Endothelial cell (in vitro differentiated cells): Measurements from ENCODE around the gene ARRB1. TPM values are rescaled to one million over a fixed set of nuclear protein-coding genes. Genes with fewer than 3 reads are reported as not detected.

ENCODE experiments used
- DNase-seq: peaks from one replicate; pipeline ENCODE4 v3.0.0; 2021; ENCODE audit warnings: low spot score
- H3K27ac Mint-ChIP-seq: one replicate; pipeline ENCODE4 v1.8.0; 2021; ENCODE audit warnings: mixed read lengths, inconsistent platforms; ENCODE audit not compliant: unreplicated experiment
- H3K27me3 Mint-ChIP-seq: one replicate; pipeline ENCODE4 v1.8.0; 2021; ENCODE audit warnings: mild to moderate bottlenecking, moderate library complexity, mixed read lengths, inconsistent platforms; ENCODE audit not compliant: unreplicated experiment
- H3K36me3 Mint-ChIP-seq: one replicate; pipeline ENCODE4 v1.8.0; 2021; ENCODE audit warnings: mild to moderate bottlenecking, low read depth, mixed read lengths, inconsistent platforms; ENCODE audit not compliant: unreplicated experiment
- H3K4me1 Mint-ChIP-seq: one replicate; pipeline ENCODE4 v1.8.0; 2021; ENCODE audit warnings: mild to moderate bottlenecking, mixed read lengths, inconsistent platforms; ENCODE audit not compliant: unreplicated experiment
- H3K4me3 Mint-ChIP-seq: one replicate; pipeline ENCODE4 v1.8.0; 2021; ENCODE audit warnings: mild to moderate bottlenecking, mixed read lengths, inconsistent platforms; ENCODE audit not compliant: unreplicated experiment
- H3K9me3 Mint-ChIP-seq: one replicate; pipeline ENCODE4 v1.8.0; 2021; ENCODE audit warnings: mixed read lengths, inconsistent platforms; ENCODE audit not compliant: unreplicated experiment
- total RNA-seq: library from RNA; stranded (reverse); fragmentation: NEBNext Ultra II Directional; extraction: Animal tissue kit (Norgen Biotek cat#: 25700); gene quantifications from one replicate; pipeline ENCODE4 v1.2.1, GENCODE V29; 2021; ENCODE audit not compliant: unreplicated experiment
- TF ChIP-seq, protein P1 (sequence below): fragments of 200-600 bp; sonication (generic); IDR thresholded peaks from one replicate; pipeline ENCODE4 v1.5.0; 2021; ENCODE audit warnings: antibody characterized with exemption; ENCODE audit not compliant: unreplicated experiment

Gene ARRB1
- total RNA-seq, 1 donor from 2014 or later: 197 TPM

DNA sequence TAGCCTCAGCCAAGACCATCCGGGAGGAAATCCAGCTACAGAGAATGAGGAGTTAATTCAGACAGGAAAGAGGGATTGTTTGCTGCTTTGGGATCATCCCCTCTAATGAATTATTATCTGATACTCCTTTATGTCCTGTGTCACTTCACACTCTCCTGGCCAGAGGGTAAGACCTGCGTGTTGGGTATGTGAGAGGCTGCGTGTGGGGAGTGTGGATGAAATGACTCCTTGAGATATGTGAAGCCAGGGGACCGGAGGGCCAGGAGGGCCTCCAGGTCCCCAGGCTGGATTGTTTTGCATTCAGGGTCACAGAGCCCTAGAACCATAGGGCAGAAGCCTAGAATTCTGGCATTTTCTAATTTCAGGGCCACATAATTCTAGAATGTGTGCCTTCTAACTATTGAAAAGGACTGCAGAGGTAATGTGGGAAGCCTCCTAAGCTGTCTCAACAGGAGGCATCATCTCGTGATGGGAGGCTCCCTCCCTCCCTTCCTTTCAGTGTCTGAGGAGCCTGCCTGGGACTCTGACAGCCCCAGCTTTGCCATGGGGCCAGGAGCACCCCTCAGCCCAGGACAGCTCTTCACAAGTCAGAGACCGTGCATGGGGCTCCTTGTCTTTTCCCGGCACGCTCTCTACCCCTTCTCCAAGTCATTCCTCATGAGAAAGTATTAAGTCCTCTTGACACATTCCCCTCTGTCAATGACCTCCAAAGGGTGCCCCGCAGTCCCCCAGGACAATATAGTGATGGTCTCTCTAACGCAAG is 107.2 kb downstream of the ARRB1 start:
- H3K36me3 Mint-ChIP-seq: peaks cover 4% of the 10 kb centered on the region
- no peaks in the 10 kb centered on the region for H3K9me3 Mint-ChIP-seq
- no peak overlapping the region for H3K27ac Mint-ChIP-seq
- TF ChIP-seq, protein P1, sequence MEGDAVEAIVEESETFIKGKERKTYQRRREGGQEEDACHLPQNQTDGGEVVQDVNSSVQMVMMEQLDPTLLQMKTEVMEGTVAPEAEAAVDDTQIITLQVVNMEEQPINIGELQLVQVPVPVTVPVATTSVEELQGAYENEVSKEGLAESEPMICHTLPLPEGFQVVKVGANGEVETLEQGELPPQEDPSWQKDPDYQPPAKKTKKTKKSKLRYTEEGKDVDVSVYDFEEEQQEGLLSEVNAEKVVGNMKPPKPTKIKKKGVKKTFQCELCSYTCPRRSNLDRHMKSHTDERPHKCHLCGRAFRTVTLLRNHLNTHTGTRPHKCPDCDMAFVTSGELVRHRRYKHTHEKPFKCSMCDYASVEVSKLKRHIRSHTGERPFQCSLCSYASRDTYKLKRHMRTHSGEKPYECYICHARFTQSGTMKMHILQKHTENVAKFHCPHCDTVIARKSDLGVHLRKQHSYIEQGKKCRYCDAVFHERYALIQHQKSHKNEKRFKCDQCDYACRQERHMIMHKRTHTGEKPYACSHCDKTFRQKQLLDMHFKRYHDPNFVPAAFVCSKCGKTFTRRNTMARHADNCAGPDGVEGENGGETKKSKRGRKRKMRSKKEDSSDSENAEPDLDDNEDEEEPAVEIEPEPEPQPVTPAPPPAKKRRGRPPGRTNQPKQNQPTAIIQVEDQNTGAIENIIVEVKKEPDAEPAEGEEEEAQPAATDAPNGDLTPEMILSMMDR: no peak
- no peak for DNase-seq
- H3K4me3 Mint-ChIP-seq: no peak overlapping the region
- peaks cover 17% of the 10 kb centered on the region for H3K4me1 Mint-ChIP-seq
- peaks cover 23% of the 10 kb centered on the region for H3K27me3 Mint-ChIP-seq

DNA sequence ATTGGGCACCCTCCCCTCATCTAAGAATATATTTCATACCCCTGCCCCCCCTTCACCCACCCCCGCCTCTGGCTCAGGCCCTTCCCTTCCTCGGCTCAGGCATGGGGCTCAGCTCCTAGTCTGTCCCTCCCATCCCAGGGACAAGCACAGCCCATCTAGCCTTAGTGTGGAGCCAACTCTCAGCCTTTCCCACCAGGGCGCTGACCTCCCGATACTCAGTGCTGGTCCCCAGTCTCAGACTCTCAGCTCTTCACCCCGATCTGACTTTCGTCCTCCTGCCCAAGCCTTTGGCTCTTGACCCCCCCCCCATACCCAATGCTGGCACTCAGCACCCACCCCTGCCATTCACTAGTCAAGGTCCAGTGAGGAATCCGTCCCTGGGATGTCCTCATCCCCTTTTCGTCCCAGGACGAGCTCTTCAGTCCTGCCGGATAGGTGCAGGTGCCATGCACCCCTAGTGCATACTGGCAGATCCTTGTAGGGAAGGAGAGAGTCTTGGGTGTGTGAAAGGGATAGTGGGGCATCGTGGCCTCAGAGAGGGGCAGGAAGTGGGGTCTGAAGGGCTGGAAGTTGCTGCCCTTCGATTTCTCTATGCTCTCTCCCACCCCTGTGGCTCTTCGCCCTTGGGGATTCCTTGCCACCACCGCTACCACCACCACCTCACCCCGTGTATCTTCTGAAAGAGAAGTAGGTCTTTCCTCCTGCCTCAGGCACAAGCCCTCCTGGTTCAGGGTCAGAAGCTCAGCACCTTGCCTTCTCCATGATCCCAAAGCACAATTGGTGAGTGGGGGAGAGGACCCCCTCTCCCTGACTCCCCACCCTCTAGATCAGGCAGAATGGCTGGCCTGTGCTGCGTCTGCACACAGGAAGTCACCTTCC is 108.5 kb downstream of the ARRB1 start:
- peaks cover 4% of the 10 kb centered on the region for H3K36me3 Mint-ChIP-seq
- peaks cover 17% of the 10 kb centered on the region for H3K4me1 Mint-ChIP-seq
- H3K27ac Mint-ChIP-seq: no peak overlapping the region
- no peaks in the 10 kb centered on the region for H3K9me3 Mint-ChIP-seq
- peaks cover 21% of the 10 kb centered on the region for H3K27me3 Mint-ChIP-seq
- TF ChIP-seq, protein P1: no peak
- H3K4me3 Mint-ChIP-seq: peak overlapping the region; percentile 88
- DNase-seq: no peak

DNA sequence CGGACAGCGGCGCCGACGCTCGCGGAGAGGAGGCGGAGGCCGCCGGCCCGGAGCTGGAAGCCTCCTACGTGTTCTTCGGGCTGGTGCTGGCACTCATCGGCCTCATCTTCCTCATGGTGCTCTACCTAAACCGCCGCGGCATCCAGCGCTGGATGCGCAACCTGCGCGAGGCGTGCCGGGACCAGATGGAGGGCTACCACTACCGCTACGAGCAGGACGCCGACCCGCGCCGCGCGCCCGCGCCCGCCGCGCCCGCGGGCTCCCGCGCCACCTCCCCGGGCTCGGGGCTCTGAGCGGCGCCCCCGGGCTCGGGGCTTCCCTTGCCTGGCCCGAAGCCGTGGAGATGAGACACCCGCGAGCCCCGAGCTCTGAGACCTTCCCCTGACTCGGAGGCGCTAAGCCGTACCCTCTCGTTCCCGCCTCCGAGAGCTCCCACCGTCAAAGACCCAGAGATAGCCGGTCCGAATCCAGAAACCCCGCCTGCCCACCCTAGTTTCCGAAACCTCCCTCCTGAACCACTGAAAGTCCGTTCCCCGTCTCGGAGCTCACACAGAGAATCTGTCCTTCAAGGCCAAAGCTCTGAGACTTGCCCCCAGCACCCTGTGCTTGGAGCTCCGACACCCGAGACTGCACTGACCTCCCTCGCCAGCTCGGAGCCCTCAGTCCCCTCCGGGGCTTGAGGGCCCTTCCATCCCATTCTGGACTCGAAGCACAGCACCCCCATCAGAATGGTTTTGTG is 109.4 kb downstream of the ARRB1 start:
- no peak for DNase-seq
- Mint-ChIP-seq H3K27me3 (peaks cover 20% of the 10 kb centered on the region), H3K4me1 (peaks cover 17% of the 10 kb centered on the region)

DNA sequence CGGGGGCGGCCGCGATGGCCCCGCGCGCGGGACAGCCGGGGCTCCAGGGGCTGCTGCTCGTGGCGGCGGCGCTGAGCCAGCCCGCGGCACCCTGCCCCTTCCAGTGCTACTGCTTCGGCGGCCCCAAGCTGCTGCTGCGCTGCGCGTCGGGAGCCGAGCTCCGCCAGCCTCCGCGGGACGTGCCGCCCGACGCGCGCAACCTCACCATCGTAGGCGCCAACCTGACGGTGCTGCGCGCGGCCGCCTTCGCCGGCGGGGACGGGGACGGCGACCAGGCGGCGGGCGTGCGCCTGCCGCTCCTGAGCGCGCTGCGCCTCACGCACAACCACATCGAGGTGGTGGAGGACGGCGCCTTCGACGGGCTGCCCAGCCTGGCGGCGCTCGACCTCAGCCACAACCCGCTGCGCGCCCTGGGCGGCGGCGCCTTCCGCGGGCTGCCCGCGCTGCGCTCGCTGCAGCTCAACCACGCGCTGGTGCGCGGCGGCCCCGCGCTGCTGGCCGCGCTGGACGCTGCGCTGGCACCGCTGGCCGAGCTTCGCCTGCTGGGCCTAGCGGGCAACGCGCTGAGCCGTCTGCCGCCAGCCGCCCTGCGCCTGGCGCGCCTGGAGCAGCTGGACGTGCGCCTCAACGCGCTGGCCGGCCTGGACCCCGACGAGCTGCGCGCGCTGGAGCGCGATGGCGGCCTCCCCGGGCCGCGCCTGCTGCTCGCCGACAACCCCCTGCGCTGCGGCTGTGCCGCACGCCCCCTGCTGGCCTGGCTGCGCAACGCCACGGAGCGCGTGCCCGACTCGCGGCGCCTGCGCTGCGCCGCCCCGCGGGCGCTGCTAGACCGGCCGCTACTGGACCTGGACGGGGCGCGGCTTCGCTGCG is 110.2 kb downstream of the ARRB1 start:
- Mint-ChIP-seq H3K9me3 (no peaks in the 10 kb centered on the region), H3K4me1 (peaks cover 17% of the 10 kb centered on the region), H3K27me3 (peaks cover 23% of the 10 kb centered on the region), H3K36me3 (peaks cover 4% of the 10 kb centered on the region), H3K27ac (no peak overlapping the region), H3K4me3 (no peak overlapping the region)
- DNase-seq: peak; percentile 98
- TF ChIP-seq, protein P1: peak; percentile 99

More for the DNA sequence above, 109.4 kb downstream of the ARRB1 start:
- H3K4me3 Mint-ChIP-seq: peak overlapping the region; percentile 88
- TF ChIP-seq, protein P1: peak; percentile 11
- H3K36me3 Mint-ChIP-seq: peaks cover 4% of the 10 kb centered on the region
- no peaks in the 10 kb centered on the region for H3K9me3 Mint-ChIP-seq
- no peak overlapping the region for H3K27ac Mint-ChIP-seq
